Liver (tissue), 9 donors: ENCODE data around the gene CDC45. TPM values are rescaled to one million over a fixed set of nuclear protein-coding genes. Genes with fewer than 3 reads are reported as not detected.

ENCODE experiments used
- DNase-seq: peaks from one replicate; pipeline ENCODE4 v3.0.0-alpha.2; 2017; ENCODE audit warnings: low spot score
- H3K27ac ChIP-seq, 2 donors: one replicate each; pipeline ENCODE4 v1.7.0; 2013; ENCODE audit warnings: inconsistent platforms in 2 of 2, low read length in 2 of 2, control low read depth in 1 of 2, low read depth in 1 of 2, mild to moderate bottlenecking in 1 of 2
- H3K27me3 ChIP-seq, 4 donors: one replicate each; pipeline versions ENCODE4 v1.6.1 to v1.7.0; 2013; ENCODE audit warnings: low read length in 3 of 4, inconsistent platforms in 1 of 4, mild to moderate bottlenecking in 1 of 4, moderate library complexity in 1 of 4; ENCODE audit not compliant: control insufficient read depth in 4 of 4, insufficient read depth in 4 of 4
- H3K36me3 ChIP-seq, 4 donors: one replicate each; pipeline versions ENCODE4 v1.6.1 to v1.7.0; 2013; ENCODE audit warnings: low read length in 3 of 4, mild to moderate bottlenecking in 3 of 4, low read depth in 1 of 4, moderate library complexity in 1 of 4; ENCODE audit not compliant: control insufficient read depth in 4 of 4, insufficient read depth in 3 of 4
- H3K4me1 ChIP-seq, 4 donors: one replicate each; pipeline versions ENCODE4 v1.6.1 to v1.7.0; 2013; ENCODE audit warnings: low read length in 3 of 4, mild to moderate bottlenecking in 3 of 4, moderate library complexity in 1 of 4; ENCODE audit not compliant: control insufficient read depth in 4 of 4, insufficient read depth in 4 of 4
- H3K4me3 ChIP-seq, 3 donors: one replicate each; pipeline versions ENCODE4 v1.6.1 to v1.7.0; 2013; ENCODE audit warnings: low read length in 3 of 3, control low read depth in 1 of 3, low read depth in 1 of 3, mild to moderate bottlenecking in 1 of 3
- H3K9ac ChIP-seq, 2 donors: one replicate each; pipeline ENCODE4 v1.7.0; 2013; ENCODE audit warnings: low read length in 2 of 2, mild to moderate bottlenecking in 2 of 2, moderate library complexity in 2 of 2, control low read depth in 1 of 2, low read depth in 1 of 2
- H3K9me3 ChIP-seq, 4 donors: one replicate each; pipeline versions ENCODE4 v1.6.1 to v1.7.0; 2013; ENCODE audit warnings: low read length in 3 of 4; ENCODE audit not compliant: control insufficient read depth in 4 of 4
- ATF3 ChIP-seq: IDR thresholded peaks from 2 replicates; pipeline ENCODE4 v1.6.1; 2016; ENCODE audit warnings: antibody characterized with exemption
- CTCF ChIP-seq: fragments of 150-350 bp; IDR thresholded peaks from 2 replicates; pipeline ENCODE4 v1.5.1; 2017; ENCODE audit warnings: improper control_type of control experiment, low read depth, low read length; ENCODE audit not compliant: missing input control
- EGR1 ChIP-seq, 2 donors: IDR thresholded peaks; 2 replicates each; pipeline ENCODE4 v1.6.1; 2016 to 2018; ENCODE audit warnings: antibody characterized with exemption in 2 of 2, low read depth in 2 of 2
- FOXA1 ChIP-seq: IDR thresholded peaks from 2 replicates; pipeline ENCODE4 v1.6.1; 2016; ENCODE audit warnings: antibody characterized with exemption
- FOXA2 ChIP-seq: IDR thresholded peaks from 2 replicates; pipeline ENCODE4 v1.6.1; 2016; ENCODE audit warnings: antibody characterized with exemption
- GABPA ChIP-seq, 2 donors: IDR thresholded peaks in 1 of 2; conservative IDR thresholded peaks in 1 of 2; 2 replicates each; pipeline ENCODE4 v1.6.1; 2016; ENCODE audit warnings: antibody characterized with exemption in 2 of 2, mild to moderate bottlenecking in 1 of 2, moderate library complexity in 1 of 2
- HNF4A ChIP-seq, 2 donors: conservative IDR thresholded peaks; 2 replicates each; pipeline ENCODE4 v1.6.1; 2016; ENCODE audit warnings: antibody characterized with exemption in 2 of 2, mild to moderate bottlenecking in 2 of 2
- HNF4G ChIP-seq: IDR thresholded peaks from 2 replicates; pipeline ENCODE4 v1.6.1; 2016; ENCODE audit warnings: antibody characterized with exemption
- JUND ChIP-seq, 2 donors: IDR thresholded peaks; 2 replicates each; pipeline ENCODE4 v1.6.1; 2016; ENCODE audit warnings: antibody characterized with exemption in 2 of 2
- MAX ChIP-seq: IDR thresholded peaks from 2 replicates; pipeline ENCODE4 v1.6.1; 2016; ENCODE audit warnings: antibody characterized with exemption
- NR2F2 ChIP-seq: IDR thresholded peaks from 2 replicates; pipeline ENCODE4 v1.6.1; 2016; ENCODE audit warnings: antibody characterized with exemption
- RAD21 ChIP-seq, 2 donors: IDR thresholded peaks; 2 replicates each; pipeline ENCODE4 v1.6.1; 2016; ENCODE audit warnings: antibody characterized with exemption in 2 of 2, mild to moderate bottlenecking in 2 of 2
- REST ChIP-seq: IDR thresholded peaks from 2 replicates; pipeline ENCODE4 v1.6.1; 2016; ENCODE audit warnings: antibody characterized with exemption, mild to moderate bottlenecking
- RXRA ChIP-seq, 2 donors: IDR thresholded peaks; 2 replicates each; pipeline ENCODE4 v1.6.1; 2017 to 2018; ENCODE audit warnings: antibody characterized with exemption in 2 of 2, mild to moderate bottlenecking in 1 of 2
- SP1 ChIP-seq: IDR thresholded peaks from 2 replicates; pipeline ENCODE4 v1.6.1; 2018; ENCODE audit warnings: antibody characterized with exemption, mild to moderate bottlenecking
- TAF1 ChIP-seq: conservative IDR thresholded peaks from 2 replicates; pipeline ENCODE4 v1.6.1; 2016; ENCODE audit warnings: antibody characterized with exemption, mild to moderate bottlenecking
- YY1 ChIP-seq: IDR thresholded peaks from 2 replicates; pipeline ENCODE4 v1.6.1; 2016; ENCODE audit warnings: antibody characterized with exemption, mild to moderate bottlenecking
- ZBTB33 ChIP-seq: IDR thresholded peaks from 2 replicates; pipeline ENCODE4 v1.6.1; 2016; ENCODE audit warnings: antibody characterized with exemption
- WGBS: extraction: QIAGEN DNeasy Blood & Tissue Kit; methylation state at CpG from one replicate; pipeline ENCODE4 v1.1.7; 2013; 5-methylcytosine and 5-hydroxymethylcytosine counted together
- polyA plus RNA-seq, 2 donors: library from polyadenylated mRNA; stranded (reverse) in 1 of 2; unstranded in 1 of 2; fragments of 200-250 nt in 1 of 2; fragments of >200 nt in 1 of 2; fragmentation: Nextera tagmentation in 1 of 2; extraction: Ambion mirVana in 1 of 2; gene quantifications; one replicate each; pipeline versions ENCODE4 v1.2.1 to v1.2.3, GENCODE V29; 2013 to 2015
- total RNA-seq, 2 donors: library from RNA; depleted of rRNA; stranded (reverse); fragments of >200 nt; gene quantifications; one replicate each; pipeline ENCODE4 v1.2.3, GENCODE V29; 2014
- donor health status: healthy.
- donor health status: healthy.
- donor health status: healthy.
- donor health status: healthy.
- donor health status: healthy.

The CDC45 gene
- total and polyA plus RNA-seq, 4 donors: 0.33 to 15.5 (median 0.94) TPM

- no peak for TF ChIP-seq TAF1
- TF ChIP-seq EGR1 (IDR thresholded peaks at IDR 0.05; ENCODE audit: low read depth in 2 of 2): no peak
- TF ChIP-seq FOXA1: no peak
- TF ChIP-seq FOXA2: no peak
- TF ChIP-seq HNF4G: no peak
- no peak for TF ChIP-seq ATF3
- no peak for TF ChIP-seq RAD21 (IDR thresholded peaks at IDR 0.05)
- TF ChIP-seq MAX: no peak
- no peak for TF ChIP-seq REST
- TF ChIP-seq GABPA (IDR thresholded peaks at IDR 0.05 in 1 of 2, conservative IDR thresholded peaks at IDR 0.05 in 1 of 2): no peak
- TF ChIP-seq ZBTB33: no peak
- no peak for TF ChIP-seq HNF4A (conservative IDR thresholded peaks at IDR 0.05)
- TF ChIP-seq NR2F2: no peak
- no peak for TF ChIP-seq RXRA (IDR thresholded peaks at IDR 0.05)
- no peak for TF ChIP-seq CTCF
- TF ChIP-seq YY1: no peak
- TF ChIP-seq SP1: no peak
- no peak for TF ChIP-seq JUND (IDR thresholded peaks at IDR 0.05)
- Histone ChIP-seq H3K9ac (no peak overlapping the region), H3K4me3 (no peak overlapping the region), H3K4me1 (no peaks in the 10 kb centered on the region), H3K9me3 (no peaks in the 10 kb centered on the region), H3K27ac (no peak overlapping the region), H3K27me3 (no peaks in the 10 kb centered on the region), H3K36me3 (no peaks in the 10 kb centered on the region)
- no peak for DNase-seq
- 96% methylated on average over 9 of the region's 9 CpGs for WGBS
These were observed 24.1 kb downstream of the CDC45 start for GRCh38 chr22:19503869-19504268.
